BJ (cell line): Measurements from ENCODE around the gene THAP8. TPM values are rescaled to one million over a fixed set of nuclear protein-coding genes. Genes with fewer than 3 reads are reported as not detected.

ENCODE experiments used
- CTCF ChIA-PET: fragments of 350-600 bp; formaldehyde crosslinking; extraction: SDS; loops from one replicate; lab custom pipeline; 2021; ENCODE audit warnings: antibody characterized with exemption, inconsistent platforms; lab: Yijun Ruan, JAX
- POLR2A ChIA-PET: fragments of 300-600 bp; sonication (Branson Sonifier 250); formaldehyde crosslinking; extraction: SDS; loops from one replicate; lab custom pipeline; 2021; ENCODE audit warnings: antibody characterized with exemption; lab: Charles Lee
- DNase-seq: peaks from one replicate; pipeline ENCODE4 v3.0.0-alpha.2; 2011; ENCODE audit warnings: low read depth
- H3K27me3 ChIP-seq: 2 replicates; pipeline ENCODE4 v1.6.0; 2011; ENCODE audit warnings: low read length; ENCODE audit not compliant: control insufficient read depth, insufficient read depth
- H3K36me3 ChIP-seq: 2 replicates; pipeline ENCODE4 v1.5.1; 2011; ENCODE audit warnings: low read length; ENCODE audit not compliant: control insufficient read depth, insufficient read depth
- H3K4me3 ChIP-seq: 2 replicates; pipeline ENCODE4 v1.5.1; 2011; ENCODE audit warnings: low read depth, mild to moderate bottlenecking, control low read depth, low read length
- CTCF ChIP-seq: IDR thresholded peaks from 2 replicates; pipeline ENCODE4 v1.5.1; 2011; ENCODE audit warnings: low read depth, mild to moderate bottlenecking, control low read depth, inconsistent platforms, low read length, moderate library complexity; ENCODE audit not compliant: insufficient read depth
- polyA plus RNA-seq: library from polyadenylated mRNA; depleted of rRNA; stranded (reverse); fragments of >200 nt; gene quantifications from 2 replicates; pipeline ENCODE4 v1.2.3, GENCODE V29; 2011

Gene THAP8
- polyA plus RNA-seq, 1 experiment: 11.0 TPM

DNA sequence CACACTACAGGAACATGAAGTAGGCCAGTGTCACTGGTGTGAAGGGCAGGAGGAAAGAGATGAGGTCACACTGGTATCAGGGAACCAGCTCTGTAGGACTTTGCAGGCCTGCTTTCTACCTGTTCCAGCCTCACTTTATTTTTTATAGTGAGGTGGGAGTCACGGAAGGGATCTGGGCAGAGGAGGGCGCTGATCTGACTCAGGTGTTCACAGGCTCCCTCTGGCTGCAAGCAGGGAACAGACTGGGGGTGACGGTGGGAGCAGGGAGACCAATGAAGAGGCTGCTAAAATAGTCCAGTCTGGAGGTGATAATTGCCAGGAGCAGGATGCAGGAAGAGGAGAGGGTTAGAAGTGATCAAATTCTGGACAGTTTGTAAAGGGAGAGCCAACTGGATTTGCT, 2.8 kb downstream of the THAP8 start:
- no peak for DNase-seq
- CTCF ChIA-PET: no interaction called here
- Histone ChIP-seq H3K36me3 (no peaks in the 10 kb centered on the region), H3K27me3 (no peaks in the 10 kb centered on the region), H3K4me3 (no peak overlapping the region)
- 0 out of 2 replicates have a peak, but pooled peaks have one; percentile 27 for TF ChIP-seq CTCF
- POLR2A ChIA-PET: no interaction called here

GRCh38 chr19:36049080-36049698, 4.9 kb downstream of the THAP8 start:
- Histone ChIP-seq H3K36me3 (no peaks in the 10 kb centered on the region), H3K4me3 (no peak overlapping the region), H3K27me3 (no peaks in the 10 kb centered on the region)
- TF ChIP-seq CTCF: no peak
- ChIA-PET POLR2A (no interaction called here), CTCF (no interaction called here)
- DNase-seq: no peak

- ChIA-PET CTCF (no interaction called here), POLR2A (interaction anchor here (0.6 kb wide), 1 partner anchor 239 kb away, joined by 21 read pairs; no protein-coding TSS in a partner anchor)
- DNase-seq: no peak
- TF ChIP-seq CTCF: no peak
- no peak overlapping the region for H3K4me3 ChIP-seq
- no peaks in the 10 kb centered on the region for H3K36me3 ChIP-seq
- H3K27me3 ChIP-seq: no peaks in the 10 kb centered on the region
Observed at GRCh38 chr19:36047835-36048234, 6.2 kb downstream of the THAP8 start.

DNA sequence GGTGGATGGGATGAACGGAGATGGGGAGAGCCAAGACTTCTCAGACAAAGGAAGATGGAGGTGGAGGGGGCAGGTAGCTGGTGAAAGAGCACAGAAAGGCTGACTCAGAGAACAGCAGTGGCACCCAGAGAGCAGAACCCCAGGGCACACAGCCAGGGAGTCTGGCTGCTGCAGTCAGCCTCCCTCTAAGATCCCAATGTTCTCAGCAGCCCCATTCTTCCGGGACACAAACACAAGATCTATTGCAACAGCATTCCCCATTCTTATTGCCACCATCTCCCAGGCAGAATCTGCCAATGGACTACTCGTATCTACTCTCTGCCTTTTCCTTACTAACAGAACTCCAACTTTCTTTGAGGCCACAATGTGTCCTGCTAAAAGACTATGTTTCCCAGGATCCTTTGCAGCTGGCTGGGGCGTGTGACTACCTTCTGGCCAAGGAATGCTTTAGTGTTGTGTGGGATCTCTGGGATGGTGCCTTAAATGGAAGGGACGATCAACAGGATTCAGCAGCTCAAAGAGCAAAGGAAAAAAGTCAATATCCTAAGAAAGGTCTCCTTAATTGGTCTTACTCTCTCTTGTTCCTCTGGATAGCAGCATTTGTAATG, 7.5 kb downstream of the THAP8 start:
- Histone ChIP-seq H3K36me3 (no peaks in the 10 kb centered on the region), H3K27me3 (no peaks in the 10 kb centered on the region), H3K4me3 (no peak overlapping the region)
- DNase-seq: no peak
- CTCF ChIA-PET: interaction anchor here (0.6 kb wide), 1 partner anchor 9 kb away, joined by 3 read pairs; no protein-coding TSS in a partner anchor
- no peak for TF ChIP-seq CTCF
- POLR2A ChIA-PET: no interaction called here

- CTCF ChIA-PET: interaction anchor here (1.1 kb wide), 1 partner anchor 84 kb away, joined by 3 read pairs; no protein-coding TSS in a partner anchor
- H3K4me3 ChIP-seq: no peak overlapping the region
- no peaks in the 10 kb centered on the region for H3K27me3 ChIP-seq
- no peak for DNase-seq
- no peak for TF ChIP-seq CTCF
- no peaks in the 10 kb centered on the region; the same call in 1 of the 2 replicates for H3K36me3 ChIP-seq
- POLR2A ChIA-PET: no interaction called here
Observed at GRCh38 chr19:36043952-36044351, 10.1 kb downstream of the THAP8 start.
